Ecto neural progenitor cell (in vitro differentiated cells): ENCODE data around the gene CASP1.

Source experiments
- DNase-seq: peaks from one replicate; pipeline ENCODE4 v3.0.0-alpha.2; 2018; ENCODE audit warnings: low spot score

CASP1 gene

DNA sequence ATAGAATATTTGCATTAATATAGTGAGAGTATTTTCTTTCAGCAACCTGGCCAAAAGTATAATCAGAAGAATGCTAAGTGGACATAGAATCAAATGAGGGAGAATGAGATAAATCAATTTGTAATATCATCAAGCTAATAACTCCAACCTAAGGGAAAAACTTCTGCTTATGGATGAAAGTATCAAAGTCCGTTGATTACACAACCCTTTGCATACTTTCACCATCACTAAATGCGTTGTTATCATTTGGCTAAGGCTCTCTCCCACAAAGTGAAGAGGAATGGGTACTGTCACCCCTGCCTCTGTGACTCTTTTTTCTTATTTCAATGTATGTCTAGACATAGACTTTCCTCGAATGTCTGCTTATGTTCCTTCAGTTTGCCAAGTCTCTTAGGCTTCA is 50.1 kb downstream of the CASP1 start:
- no peak for DNase-seq

DNA sequence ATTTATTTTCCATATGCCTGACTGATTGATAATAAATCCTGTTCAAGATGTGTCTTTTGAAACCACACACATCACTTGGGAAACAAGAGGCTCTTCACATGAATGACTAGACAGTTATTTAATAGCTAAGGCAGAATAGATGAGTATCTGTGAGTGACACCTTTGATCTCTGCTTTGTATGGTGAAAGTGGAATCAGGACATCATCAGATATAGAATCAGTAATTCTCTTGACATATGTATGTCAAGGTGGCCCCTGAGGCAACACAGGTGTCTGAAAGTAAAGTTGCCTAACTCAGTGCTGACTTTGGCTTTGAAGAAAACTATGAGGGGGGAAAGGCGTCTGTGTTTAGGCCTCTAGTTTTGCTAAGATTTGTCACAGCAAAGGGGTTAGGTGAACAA is 55.1 kb downstream of the CASP1 start:
- DNase-seq = no peak
